Measurements from ENCODE around the gene ATP2A1.
"Not testable (repeated sequence)": the region's sequence is repeated elsewhere in the genome, so short reads cannot be mapped to it uniquely, and the experiment has no call there.

ATP2A1 gene

GRCh38 chr16:28859326-28859725 lies 19.0 kb upstream of the ATP2A1 start:
- no peak for DNase-seq (ENCODE audit: low read depth, low spot score)

GRCh38 chr16:28863929-28864793 lies 14.1 kb upstream of the ATP2A1 start:
- DNase-seq (ENCODE audit: low read depth, low spot score) = no peak

GRCh38 chr16:28865001-28865688 lies 13.1 kb upstream of the ATP2A1 start:
- no peak for DNase-seq (ENCODE audit: low read depth, low spot score)

GRCh38 chr16:28865722-28866453 lies 12.4 kb upstream of the ATP2A1 start:
- no peak for DNase-seq (ENCODE audit: low read depth, low spot score)

- no peak for DNase-seq (ENCODE audit: low read depth, low spot score)
Measured at GRCh38 chr16:28866454-28866804, 11.9 kb upstream of the ATP2A1 start.

- no peak for DNase-seq (ENCODE audit: low read depth, low spot score)
Measured at GRCh38 chr16:28867241-28867640, 11.0 kb upstream of the ATP2A1 start.

GRCh38 chr16:28867646-28868045 lies 10.6 kb upstream of the ATP2A1 start:
- DNase-seq (ENCODE audit: low read depth, low spot score) = not testable (repeated sequence)

- no peak for DNase-seq (ENCODE audit: low read depth, low spot score)
Measured at GRCh38 chr16:28869201-28869600, 9.1 kb upstream of the ATP2A1 start.

- DNase-seq (ENCODE audit: low read depth, low spot score) = no peak
Measured at GRCh38 chr16:28872952-28873351, 5.3 kb upstream of the ATP2A1 start.

- DNase-seq (ENCODE audit: low read depth, low spot score) = peak; percentile 38
Measured at GRCh38 chr16:28873543-28874201, 4.6 kb upstream of the ATP2A1 start.

GRCh38 chr16:28874406-28874805 lies 3.9 kb upstream of the ATP2A1 start:
- no peak for DNase-seq (ENCODE audit: low read depth, low spot score)

- DNase-seq (ENCODE audit: low read depth, low spot score) = no peak
Measured at GRCh38 chr16:28875134-28876018, 2.9 kb upstream of the ATP2A1 start.

GRCh38 chr16:28876019-28876659 lies 2.1 kb upstream of the ATP2A1 start:
- no peak for DNase-seq (ENCODE audit: low read depth, low spot score)

- DNase-seq (ENCODE audit: low read depth, low spot score) = no peak
Measured at GRCh38 chr16:28876973-28877654, 1.2 kb upstream of the ATP2A1 start.

GRCh38 chr16:28877655-28878000 lies 660 bp upstream of the ATP2A1 start:
- DNase-seq (ENCODE audit: low read depth, low spot score) = no peak

- DNase-seq (ENCODE audit: low read depth, low spot score) = no peak
Measured at GRCh38 chr16:28879261-28879840, 1.1 kb downstream of the ATP2A1 start.

GRCh38 chr16:28879841-28880588 lies 1.7 kb downstream of the ATP2A1 start:
- peak; percentile 83 for DNase-seq (ENCODE audit: low read depth, low spot score)

GRCh38 chr16:28880589-28880915 lies 2.3 kb downstream of the ATP2A1 start:
- no peak for DNase-seq (ENCODE audit: low read depth, low spot score)

GRCh38 chr16:28880955-28881354 lies 2.7 kb downstream of the ATP2A1 start:
- DNase-seq (ENCODE audit: low read depth, low spot score) = no peak

Measured in activated naive CD8-positive, alpha-beta T cell treated with anti-CD3 and anti-CD28 coated beads, Interleukin-2, amount 50 U/mL, for 16 hours (primary cell).